MG63 (cell line): ENCODE data around the gene RPL36AL. TPM values are rescaled to one million over a fixed set of nuclear protein-coding genes. Genes with fewer than 3 reads are reported as not detected.
"Not testable (repeated sequence)": the region's sequence is repeated elsewhere in the genome, so short reads cannot be mapped to it uniquely, and the experiment has no call there.

Source experiments
- DNase-seq: peaks from one replicate; pipeline ENCODE4 v3.0.0-alpha.2; 2020
- H3K27me3 ChIP-seq: fragments of 250-450 bp; sonication (Bioruptor Pico); 2 replicates; pipeline ENCODE4 v1.5.1; 2020; ENCODE audit warnings: mild to moderate bottlenecking, moderate library complexity
- H3K36me3 ChIP-seq: fragments of 250-450 bp; sonication (Bioruptor Pico); 2 replicates; pipeline ENCODE4 v1.5.1; 2020; ENCODE audit warnings: mild to moderate bottlenecking, moderate library complexity
- H3K4me3 ChIP-seq: fragments of 250-450 bp; sonication (Bioruptor Pico); 2 replicates; pipeline ENCODE4 v1.5.1; 2020; ENCODE audit warnings: mild to moderate bottlenecking, moderate library complexity
- H3K9me3 ChIP-seq: fragments of 250-450 bp; sonication (Bioruptor Pico); 2 replicates; pipeline ENCODE4 v1.5.1; 2020; ENCODE audit warnings: mild to moderate bottlenecking, moderate library complexity
- total RNA-seq: library from RNA; depleted of rRNA; stranded (reverse); fragments of >200 nt; shearing (Covaris generic); gene quantifications from 2 replicates; pipeline ENCODE4 v1.2.3, GENCODE V29; 2014; ENCODE audit warnings: low replicate concordance; rRNA removed

Gene RPL36AL
- 110 and 159 TPM in 2 replicates for total RNA-seq

- DNase-seq, result peak; percentile 98
- Histone ChIP-seq H3K36me3 (peaks cover 39% of the 10 kb centered on the region), H3K27me3 (no peaks in the 10 kb centered on the region), H3K9me3 (no peaks in the 10 kb centered on the region), H3K4me3 (peak within 1 kb of the TSS; percentile 91)
Measured at GRCh38 chr14:49620182-49621113, at the start of gene RPL36AL, which contains the start of gene MGAT2. Gene RPL36AL, minus strand, starts transcription at chr14:49620626. Its CDS starts 1,522 bp downstream, at chr14:49619104. Gene MGAT2, plus strand, starts transcription at chr14:49620799. Its CDS starts 470 bp downstream, at chr14:49621269.

DNA sequence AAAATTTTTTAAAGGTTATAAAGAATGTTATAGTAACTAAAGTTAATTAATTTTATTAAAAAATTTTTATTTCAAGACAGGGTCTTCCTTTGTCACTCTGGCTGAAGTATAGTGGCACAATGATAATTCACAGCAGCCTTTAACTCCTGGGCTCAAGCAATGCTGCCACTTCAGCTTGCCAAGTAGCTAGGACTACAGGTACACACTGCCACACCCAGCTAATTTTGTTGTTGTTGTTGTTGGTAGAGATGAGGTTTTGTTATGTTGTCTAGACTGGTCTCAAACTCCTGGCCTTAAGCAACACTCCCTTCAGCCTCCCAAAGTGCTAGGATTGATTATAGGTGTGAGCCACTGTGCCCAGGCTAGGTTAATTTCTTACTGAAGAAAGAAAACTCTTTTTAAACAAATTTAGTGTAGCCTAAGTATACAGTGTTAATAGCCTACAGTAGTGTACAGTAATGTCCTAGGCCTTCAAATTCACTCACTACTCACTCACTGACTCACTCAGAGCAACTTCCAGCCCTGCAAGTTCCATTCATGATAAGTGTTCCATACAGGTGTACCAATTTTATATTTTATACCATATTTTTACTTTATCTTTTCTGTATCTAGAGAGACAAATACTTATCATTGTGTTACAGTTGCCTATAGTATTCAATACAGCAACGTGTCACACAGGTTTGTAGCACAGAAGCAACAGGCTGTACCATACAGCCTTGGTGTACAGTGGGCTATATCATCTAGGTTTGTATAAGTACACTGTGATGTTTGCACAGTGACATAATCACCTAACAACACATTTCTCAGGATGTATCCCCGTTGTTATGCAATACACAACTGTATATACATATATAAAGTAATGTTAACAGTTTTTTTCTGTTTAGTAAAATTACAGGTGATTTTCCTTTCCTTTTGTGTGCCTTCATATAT lies 39.4 kb upstream of the RPL36AL start:
- no peak for DNase-seq
- Histone ChIP-seq H3K27me3 (no peaks in the 10 kb centered on the region), H3K36me3 (peaks cover 3% of the 10 kb centered on the region; the same call in 1 of the 2 replicates), H3K4me3 (no peak overlapping the region), H3K9me3 (no peaks in the 10 kb centered on the region)

DNA sequence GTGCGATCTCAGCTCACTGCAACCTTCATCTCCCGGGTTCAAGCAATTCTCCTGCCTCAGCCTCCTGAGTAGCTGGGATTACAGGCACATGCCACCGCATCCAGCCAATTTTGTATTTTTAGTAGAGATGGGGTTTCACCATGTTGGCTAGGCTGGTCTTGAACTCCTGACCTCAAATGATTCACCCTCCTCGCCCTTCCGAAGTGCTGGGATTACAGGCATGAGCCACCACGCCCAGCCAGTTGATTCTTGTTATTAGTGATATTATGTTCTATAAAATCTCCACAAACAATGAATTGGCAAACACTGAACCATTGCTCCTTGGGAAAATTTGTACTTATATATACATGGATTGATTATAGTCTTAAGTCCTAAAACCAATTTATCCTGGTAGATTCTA lies 37.1 kb upstream of the RPL36AL start:
- peak; percentile 63 for DNase-seq
- not testable (repeated sequence) for H3K4me3 ChIP-seq, H3K27me3 ChIP-seq, H3K36me3 ChIP-seq, H3K9me3 ChIP-seq

GRCh38 chr14:49654511-49654910 lies 34.1 kb upstream of the RPL36AL start:
- no peak overlapping the region for H3K4me3 ChIP-seq
- no peaks in the 10 kb centered on the region for H3K9me3 ChIP-seq
- no peaks in the 10 kb centered on the region for H3K27me3 ChIP-seq
- no peak for DNase-seq
- H3K36me3 ChIP-seq, result peaks cover 6% of the 10 kb centered on the region; the same call in 1 of the 2 replicates

GRCh38 chr14:49653508-49653907 lies 33.1 kb upstream of the RPL36AL start:
- Histone ChIP-seq H3K4me3 (no peak overlapping the region), H3K36me3 (peaks cover 6% of the 10 kb centered on the region; the same call in 1 of the 2 replicates), H3K27me3 (no peaks in the 10 kb centered on the region), H3K9me3 (no peaks in the 10 kb centered on the region)
- DNase-seq, result no peak

GRCh38 chr14:49642163-49642562 lies 21.7 kb upstream of the RPL36AL start:
- no peaks in the 10 kb centered on the region for H3K27me3 ChIP-seq
- no peak for DNase-seq
- no peaks in the 10 kb centered on the region for H3K9me3 ChIP-seq
- H3K4me3 ChIP-seq, result no peak overlapping the region
- peaks cover 15% of the 10 kb centered on the region for H3K36me3 ChIP-seq

- Histone ChIP-seq H3K4me3 (no peak overlapping the region), H3K27me3 (no peaks in the 10 kb centered on the region), H3K36me3 (peaks cover 12% of the 10 kb centered on the region), H3K9me3 (no peaks in the 10 kb centered on the region)
- no peak for DNase-seq
Measured at GRCh38 chr14:49641697-49642129, 21.3 kb upstream of the RPL36AL start.

GRCh38 chr14:49640540-49641417 lies 20.4 kb upstream of the RPL36AL start:
- Histone ChIP-seq H3K9me3 (no peaks in the 10 kb centered on the region), H3K36me3 (peaks cover 18% of the 10 kb centered on the region), H3K4me3 (no peak overlapping the region), H3K27me3 (no peaks in the 10 kb centered on the region)
- DNase-seq, result no peak

GRCh38 chr14:49637534-49638078 lies 17.2 kb upstream of the RPL36AL start:
- no peak overlapping the region for H3K4me3 ChIP-seq
- H3K27me3 ChIP-seq, result no peaks in the 10 kb centered on the region
- H3K36me3 ChIP-seq, result peaks cover 18% of the 10 kb centered on the region
- DNase-seq, result no peak
- no peaks in the 10 kb centered on the region for H3K9me3 ChIP-seq

DNA sequence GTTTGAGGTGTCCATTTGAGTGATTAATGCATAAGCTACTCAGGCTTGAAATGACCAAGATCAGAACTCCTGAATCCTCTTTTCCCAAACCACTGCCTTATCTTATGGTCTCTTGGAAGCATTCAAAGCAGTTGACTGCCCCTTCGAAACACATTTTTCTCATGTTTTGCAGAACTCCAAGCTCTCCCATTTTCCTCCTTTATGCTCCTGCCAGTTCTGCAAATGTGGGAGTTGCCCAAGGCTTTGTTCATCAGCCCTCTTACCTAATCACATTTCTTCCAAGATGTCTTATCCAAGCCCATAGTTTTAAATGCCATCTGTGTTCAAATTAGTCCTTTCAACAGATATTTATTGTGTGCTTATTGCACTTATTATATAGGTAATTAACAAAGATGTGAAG lies 16.4 kb upstream of the RPL36AL start:
- H3K9me3 ChIP-seq, result no peaks in the 10 kb centered on the region
- DNase-seq, result no peak
- H3K4me3 ChIP-seq, result no peak overlapping the region
- H3K27me3 ChIP-seq, result no peaks in the 10 kb centered on the region
- peaks cover 18% of the 10 kb centered on the region for H3K36me3 ChIP-seq

GRCh38 chr14:49634547-49635334 lies 14.3 kb upstream of the RPL36AL start, which contains the start of gene DNAAF2:
Gene DNAAF2, minus strand, starts transcription at chr14:49635244. Its CDS starts 95 bp downstream, at chr14:49635149.
- Histone ChIP-seq H3K9me3 (no peaks in the 10 kb centered on the region), H3K4me3 (peak within 1 kb of the TSS; percentile 83), H3K27me3 (no peaks in the 10 kb centered on the region), H3K36me3 (peaks cover 17% of the 10 kb centered on the region)
- DNase-seq, result peak; percentile 50

DNA sequence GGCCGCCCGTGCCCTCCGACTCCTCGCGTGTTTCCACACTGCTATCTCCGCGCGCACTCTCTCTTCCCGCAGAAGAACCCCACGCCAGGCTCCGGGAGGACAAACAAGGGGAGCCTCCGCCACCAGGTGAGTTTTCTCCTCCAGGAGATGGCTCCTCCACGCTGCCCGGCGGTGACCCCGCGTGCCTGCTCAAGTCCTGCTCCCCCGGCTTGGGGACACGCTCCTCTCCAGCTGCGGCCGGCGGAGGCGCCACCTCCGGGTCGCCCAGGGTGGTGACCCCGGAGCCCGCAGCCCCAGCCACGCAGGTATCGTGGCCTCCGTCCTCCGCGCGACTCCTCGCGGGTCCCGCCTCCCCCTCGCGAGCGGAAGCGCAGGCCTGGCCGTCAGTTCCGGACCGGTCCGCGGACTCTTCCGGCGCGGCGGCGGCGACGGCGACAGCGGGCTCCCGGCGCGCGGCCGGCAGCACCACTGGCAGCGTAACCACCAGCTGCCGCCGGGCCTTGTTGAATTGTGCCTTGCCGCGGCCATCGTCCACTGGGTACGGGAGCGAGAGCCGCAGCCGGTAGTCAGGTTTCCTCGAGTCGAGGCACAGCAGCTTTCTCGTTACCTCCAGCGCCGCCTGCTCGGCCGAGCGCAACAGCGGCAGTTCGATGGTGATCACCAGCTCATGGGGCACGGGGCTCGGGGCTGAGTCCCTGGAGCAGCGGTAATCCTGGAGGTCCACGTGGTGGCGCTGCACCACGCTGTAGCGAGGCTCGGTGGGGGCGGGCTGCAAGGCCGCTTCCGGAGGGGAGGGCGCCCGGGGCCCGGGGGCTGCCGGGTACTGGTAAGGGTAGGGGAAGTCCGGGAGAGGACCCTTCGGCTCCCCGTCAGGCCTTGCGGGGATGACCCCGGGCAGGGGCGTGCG lies 13.5 kb upstream of the RPL36AL start:
- H3K9me3 ChIP-seq, result no peaks in the 10 kb centered on the region
- H3K36me3 ChIP-seq, result peaks cover 16% of the 10 kb centered on the region
- DNase-seq, result peak; percentile 91
- peak overlapping the region; percentile 83 for H3K4me3 ChIP-seq
- no peaks in the 10 kb centered on the region for H3K27me3 ChIP-seq

GRCh38 chr14:49623941-49624839 lies 3.8 kb upstream of the RPL36AL start:
- Histone ChIP-seq H3K4me3 (peak overlapping the region; percentile 91), H3K9me3 (no peaks in the 10 kb centered on the region), H3K27me3 (no peaks in the 10 kb centered on the region), H3K36me3 (peaks cover 29% of the 10 kb centered on the region)
- no peak for DNase-seq
